Left cardiac atrium (tissue), 4 donors: ENCODE measurements around the gene CABLES1. TPM values are rescaled to one million over a fixed set of nuclear protein-coding genes. Genes with fewer than 3 reads are reported as not detected.
"Not testable (repeated sequence)": the region's sequence is repeated elsewhere in the genome, so short reads cannot be mapped to it uniquely, and the experiment has no call there.

ENCODE experiments used
- ATAC-seq, 2 donors: fragments of 200-7000 bp; cut with Tn5 transposase; one replicate each; pipeline ENCODE4 v1.9.1; 2020; ENCODE audit warnings: mild to moderate bottlenecking in 2 of 2, moderate library complexity in 2 of 2
- DNase-seq: peaks from one replicate; pipeline ENCODE4 v3.0.0-alpha.2; 2020
- intact Hi-C, 2 donors: fragments of 100-400 bp; cut with DNase I; formaldehyde crosslinking; loops; one replicate each; pipeline versions ENCODE4 v1.14.1 to v1.15.1; 2022 to 2023
- total RNA-seq, 2 donors: library from RNA; stranded (reverse); fragmentation: NEBNext Ultra II Directional; extraction: Animal tissue kit (Norgen Biotek cat#: 25700); gene quantifications; one replicate each; pipeline ENCODE4 v1.2.1, GENCODE V29; 2021
- donor health status: DM: no; HTN: yes; CAD: no.
- donor health status: DM: no; HTN: yes; CAD: no; lungs with severe emphysema.
- donor health status: DM: yes; HTN: yes; CAD: no.
- donor health status: Dilated cardiomyopathy.

CABLES1 gene
- total RNA-seq, 2 donors from 2014 or later = 6.6 to 20.4 TPM

GRCh38 chr18:23266717-23267446 is 131.6 kb downstream of the CABLES1 start:
- intact Hi-C loops = no loop called here
- ATAC-seq = no peak
- DNase-seq = no peak

GRCh38 chr18:23267447-23267776 is 132.1 kb downstream of the CABLES1 start:
- no peak for ATAC-seq
- intact Hi-C loops = no loop called here
- no peak for DNase-seq

GRCh38 chr18:23268641-23269040 is 133.4 kb downstream of the CABLES1 start:
- no peak for ATAC-seq
- intact Hi-C loops = no loop called here
- no peak for DNase-seq

- DNase-seq, ATAC-seq, intact Hi-C loops: not testable (repeated sequence)
Measured at GRCh38 chr18:23269068-23269467, 133.8 kb downstream of the CABLES1 start.

DNA sequence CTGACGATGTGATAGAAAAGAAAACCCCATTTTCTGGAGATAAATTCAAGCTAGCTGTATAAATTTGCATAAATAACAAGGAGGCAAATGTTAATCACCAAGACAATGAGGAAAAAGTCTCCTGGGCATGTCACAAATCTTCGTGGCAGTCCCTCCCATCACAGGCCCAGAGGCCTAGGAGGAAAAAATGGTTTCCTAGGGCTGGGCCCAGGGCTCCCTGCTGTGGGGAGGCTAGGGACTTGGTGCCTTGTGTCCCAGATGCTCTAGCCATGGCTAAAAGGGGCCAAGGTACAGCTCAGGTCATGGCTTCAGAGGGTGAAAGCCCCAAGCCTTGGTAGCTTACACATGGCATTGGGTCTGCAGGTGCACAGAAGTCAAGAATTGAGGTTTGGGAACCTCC is 134.6 kb downstream of the CABLES1 start:
- ATAC-seq = no peak
- intact Hi-C loops = loop anchor here in 1 of 2 donors (10.0 kb wide), 1 partner anchor 55 kb away; no protein-coding TSS in a partner anchor
- no peak for DNase-seq

GRCh38 chr18:23270986-23271680 is 135.8 kb downstream of the CABLES1 start:
- intact Hi-C loops = loop anchor here in 1 of 2 donors (10.0 kb wide), 1 partner anchor 56 kb away; no protein-coding TSS in a partner anchor
- DNase-seq = no peak
- no peak for ATAC-seq

DNA sequence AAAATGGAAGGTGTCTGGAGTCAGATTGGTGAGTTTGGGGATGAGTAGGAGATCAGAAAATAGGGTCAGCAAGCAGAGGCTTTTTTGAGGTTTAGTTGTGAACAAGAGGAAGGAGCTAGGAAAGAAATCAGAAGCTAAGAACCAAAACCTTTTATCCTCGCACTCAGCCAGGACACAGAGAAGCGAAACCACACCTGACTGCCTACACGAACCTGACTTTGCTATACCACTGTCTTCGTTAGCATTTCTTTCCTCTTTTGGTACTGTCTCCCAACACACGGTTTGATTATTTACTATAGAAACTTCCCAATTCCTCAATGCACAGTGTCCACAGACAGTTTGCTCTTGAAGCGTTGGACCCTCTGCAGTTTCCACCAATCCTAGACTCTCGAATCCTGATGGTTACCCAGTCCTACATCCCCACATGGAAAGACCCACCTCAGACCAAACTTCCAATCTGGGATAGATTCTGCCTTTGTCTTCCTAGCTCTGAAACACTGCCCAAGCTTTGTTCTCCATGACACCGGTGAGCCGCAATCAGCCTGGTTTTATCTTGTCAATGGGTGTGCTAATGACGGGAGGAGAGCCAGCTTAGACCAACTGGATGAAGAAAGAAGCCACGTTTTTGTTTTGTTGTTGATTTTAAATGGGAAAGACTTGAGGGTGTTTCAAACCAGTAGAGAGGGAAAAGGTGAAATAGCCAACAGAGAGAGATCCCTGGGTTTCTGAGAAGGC is 137.4 kb downstream of the CABLES1 start:
- intact Hi-C loops = loop anchor here in 1 of 2 donors (10.0 kb wide), 1 partner anchor 58 kb away; no protein-coding TSS in a partner anchor
- ATAC-seq (no peak), DNase-seq (no peak)

DNA sequence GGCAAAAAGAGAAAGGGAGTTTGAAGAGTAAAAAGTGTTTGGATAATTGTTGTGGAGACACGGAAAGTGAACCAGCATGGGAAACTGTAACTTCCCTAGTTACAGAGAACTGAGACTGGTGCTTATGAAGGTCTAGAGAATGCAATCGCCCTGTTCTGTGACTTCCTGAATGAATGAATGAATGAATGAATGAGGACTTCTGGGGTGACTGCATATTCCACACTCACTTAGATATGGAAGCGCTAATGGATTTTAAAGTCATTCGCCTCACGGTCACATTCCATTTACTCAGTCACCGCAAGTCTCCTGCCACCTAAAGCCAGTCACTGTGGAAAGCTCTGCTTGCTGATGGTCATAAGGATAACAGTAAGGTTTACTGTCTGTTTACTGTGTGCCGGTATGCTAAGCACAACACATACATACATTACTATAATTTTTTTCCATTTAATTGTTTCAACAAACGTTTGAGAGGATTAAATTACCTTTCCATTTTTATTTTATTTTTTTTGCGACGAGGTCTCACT is 138.2 kb downstream of the CABLES1 start:
- no peak for ATAC-seq
- intact Hi-C loops = loop anchor here in 1 of 2 donors (10.0 kb wide), 1 partner anchor 59 kb away; no protein-coding TSS in a partner anchor
- no peak for DNase-seq

- ATAC-seq = peak; percentile 22 to 62
- DNase-seq = no peak
- intact Hi-C loops = loop anchor here in 1 of 2 donors (10.0 kb wide), 1 partner anchor 60 kb away; no protein-coding TSS in a partner anchor
Measured at GRCh38 chr18:23274638-23275482, 139.6 kb downstream of the CABLES1 start.

- ATAC-seq (peak; percentile 84 to 95), DNase-seq (peak; percentile 26)
- intact Hi-C loops = loop anchor here in 1 of 2 donors (10.0 kb wide), 1 partner anchor 62 kb away; no protein-coding TSS in a partner anchor
Measured at GRCh38 chr18:23276451-23276850, 141.2 kb downstream of the CABLES1 start.

GRCh38 chr18:23277399-23277798 is 142.1 kb downstream of the CABLES1 start:
- intact Hi-C loops = loop anchor here in 1 of 2 donors (10.0 kb wide), 1 partner anchor 63 kb away; no protein-coding TSS in a partner anchor
- DNase-seq (no peak), ATAC-seq (no peak)

DNA sequence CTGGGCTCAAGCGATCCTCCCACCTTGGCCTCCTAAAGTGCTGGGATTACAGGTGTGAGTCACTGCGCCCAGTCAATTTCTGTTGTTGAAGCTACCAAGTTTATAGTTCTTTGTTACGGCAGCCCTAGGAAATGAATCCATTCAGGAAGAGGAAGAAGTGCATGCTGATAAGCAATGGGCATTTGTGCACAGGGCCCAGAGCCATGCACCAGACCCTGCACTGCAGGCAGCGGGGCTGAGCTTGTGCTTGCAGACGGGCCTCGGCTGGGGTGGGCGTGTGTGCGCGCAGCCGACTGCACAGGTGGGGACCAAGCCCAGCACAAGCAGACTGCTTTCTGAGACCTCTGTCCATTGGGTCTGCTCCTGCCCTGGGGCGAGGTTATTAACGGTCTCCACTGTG is 144.6 kb downstream of the CABLES1 start:
- ATAC-seq = no peak
- no peak for DNase-seq
- intact Hi-C loops = loop anchor here in 1 of 2 donors (10.0 kb wide), 1 partner anchor 65 kb away; no protein-coding TSS in a partner anchor

- DNase-seq (no peak), ATAC-seq (no peak)
- intact Hi-C loops = no loop called here
Measured at GRCh38 chr18:23280844-23281243, 145.6 kb downstream of the CABLES1 start.

DNA sequence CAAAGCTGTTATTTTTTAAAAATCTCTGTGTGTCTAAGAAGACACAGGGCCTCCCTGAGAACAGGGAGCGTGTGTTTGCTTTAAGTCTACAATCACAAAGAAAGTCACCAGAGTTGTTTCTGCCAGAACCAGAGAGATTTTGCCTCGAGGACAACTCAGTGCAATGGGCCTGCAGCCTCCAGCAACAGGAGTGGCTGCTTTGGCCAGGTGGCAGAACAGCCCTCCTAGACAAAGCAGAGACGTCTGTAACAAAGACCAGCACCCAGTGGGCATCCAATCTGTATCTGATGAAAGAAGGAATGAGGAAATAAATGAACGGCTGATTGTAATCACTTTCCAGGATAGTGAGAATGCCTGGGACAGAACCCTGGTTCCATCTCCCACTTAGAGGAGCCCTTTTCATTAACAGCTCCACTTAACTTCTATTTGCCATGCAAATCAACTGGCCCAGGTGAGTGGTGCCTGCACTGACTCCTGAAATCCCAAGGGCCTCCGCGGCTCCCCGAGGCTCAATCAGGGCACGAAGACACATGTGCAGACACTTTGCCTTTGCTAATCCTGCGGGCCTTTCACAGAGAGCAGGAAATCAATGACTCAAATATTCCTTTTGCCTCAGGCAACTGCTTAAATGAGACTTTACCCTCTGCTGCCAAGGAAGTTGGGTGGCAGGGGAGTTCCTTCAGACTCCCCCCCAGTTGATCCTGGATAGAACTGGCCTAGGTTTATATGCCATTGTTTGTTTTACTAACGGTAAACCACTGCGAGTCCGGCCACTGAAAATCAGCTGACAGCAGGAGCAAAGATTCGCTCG is 146.5 kb downstream of the CABLES1 start:
- no peak for ATAC-seq
- intact Hi-C loops = no loop called here
- DNase-seq = no peak

- DNase-seq (no peak), ATAC-seq (no peak)
- intact Hi-C loops = no loop called here
Measured at GRCh38 chr18:23282437-23282781, 147.1 kb downstream of the CABLES1 start.

DNA sequence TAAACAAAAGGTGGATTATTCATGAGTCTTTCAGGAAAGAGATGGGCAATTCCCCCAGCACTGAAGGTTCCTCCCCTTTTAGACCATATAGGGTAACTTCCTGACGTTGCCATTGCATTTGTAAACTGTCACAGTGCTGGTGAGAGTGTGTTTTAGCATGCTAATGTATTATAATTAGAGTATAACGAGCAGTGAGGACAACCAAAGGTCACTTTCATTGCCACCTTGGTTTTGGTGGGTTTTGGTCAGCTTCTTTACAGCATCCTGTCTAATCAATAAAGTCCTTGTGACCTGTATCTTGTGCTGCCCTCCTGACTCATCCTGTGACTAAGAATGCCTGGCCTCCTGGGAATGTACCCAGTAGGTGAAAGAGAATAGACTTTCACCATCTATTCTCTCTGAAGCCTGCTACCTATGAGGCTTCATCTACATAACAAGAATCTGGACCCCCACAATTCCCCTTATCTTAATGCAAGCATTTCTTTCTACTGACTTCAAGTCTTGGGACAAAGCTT is 148.7 kb downstream of the CABLES1 start:
- DNase-seq (no peak), ATAC-seq (no peak)
- intact Hi-C loops = no loop called here

GRCh38 chr18:23284629-23285028 is 149.3 kb downstream of the CABLES1 start:
- intact Hi-C loops = no loop called here
- ATAC-seq = no peak
- DNase-seq = no peak
